ENCODE results near the gene FRMD6.
"Not testable (repeated sequence)": the region's sequence is repeated elsewhere in the genome, so short reads cannot be mapped to it uniquely, and the experiment has no call there.

FRMD6 gene

GRCh38 chr14:51724650-51725049, 72.9 kb downstream of the FRMD6 start:
- no peak for DNase-seq (ENCODE audit: low spot score)

- no peak for DNase-seq (ENCODE audit: low spot score)
Observed at GRCh38 chr14:51725061-51725460, 73.4 kb downstream of the FRMD6 start.

- DNase-seq (ENCODE audit: low spot score): no peak
Observed at GRCh38 chr14:51726166-51726899, 74.6 kb downstream of the FRMD6 start.

GRCh38 chr14:51727526-51727925, 75.8 kb downstream of the FRMD6 start:
- DNase-seq (ENCODE audit: low spot score): no peak

GRCh38 chr14:51730098-51730497, 78.4 kb downstream of the FRMD6 start:
- DNase-seq (ENCODE audit: low spot score): no peak

- DNase-seq (ENCODE audit: low spot score): no peak
Observed at GRCh38 chr14:51730684-51731083, 79.0 kb downstream of the FRMD6 start.

GRCh38 chr14:51732494-51733112, 80.9 kb downstream of the FRMD6 start:
- no peak for DNase-seq (ENCODE audit: low spot score)

GRCh38 chr14:51733147-51733546, 81.4 kb downstream of the FRMD6 start:
- DNase-seq (ENCODE audit: low spot score): no peak

GRCh38 chr14:51735851-51736250, 84.1 kb downstream of the FRMD6 start:
- DNase-seq (ENCODE audit: low spot score): no peak

- DNase-seq (ENCODE audit: low spot score): no peak
Observed at GRCh38 chr14:51738754-51739153, 87.0 kb downstream of the FRMD6 start.

- no peak for DNase-seq (ENCODE audit: low spot score)
Observed at GRCh38 chr14:51743588-51744000, 91.9 kb downstream of the FRMD6 start.

- no peak for DNase-seq (ENCODE audit: low spot score)
Observed at GRCh38 chr14:51744372-51745130, 92.8 kb downstream of the FRMD6 start.

- DNase-seq (ENCODE audit: low spot score): not testable (repeated sequence)
Observed at GRCh38 chr14:51746823-51747222, 95.1 kb downstream of the FRMD6 start.

- DNase-seq (ENCODE audit: low spot score): no peak
Observed at GRCh38 chr14:51750542-51750941, 98.8 kb downstream of the FRMD6 start.

GRCh38 chr14:51751611-51752345, 100.1 kb downstream of the FRMD6 start:
- not testable (repeated sequence) for DNase-seq (ENCODE audit: low spot score)

GRCh38 chr14:51757756-51758155, 106.0 kb downstream of the FRMD6 start:
- not testable (repeated sequence) for DNase-seq (ENCODE audit: low spot score)

- no peak for DNase-seq (ENCODE audit: low spot score)
Observed at GRCh38 chr14:51759950-51760349, 108.2 kb downstream of the FRMD6 start.

- not testable (repeated sequence) for DNase-seq (ENCODE audit: low spot score)
Observed at GRCh38 chr14:51765726-51766125, 114.0 kb downstream of the FRMD6 start.

GRCh38 chr14:51766586-51766985, 114.9 kb downstream of the FRMD6 start:
- not testable (repeated sequence) for DNase-seq (ENCODE audit: low spot score)

GRCh38 chr14:51769261-51769660, 117.6 kb downstream of the FRMD6 start:
- not testable (repeated sequence) for DNase-seq (ENCODE audit: low spot score)

- no peak for DNase-seq (ENCODE audit: low spot score)
Observed at GRCh38 chr14:51774209-51774608, 122.5 kb downstream of the FRMD6 start.

All from putamen (tissue), 1 donor.